ENCODE results near the gene MOB1A. TPM values are rescaled to one million over a fixed set of nuclear protein-coding genes. Genes with fewer than 3 reads are reported as not detected.

Gene MOB1A
- total and polyA plus RNA-seq, 2 experiments from 2014 or later: 36.2 to 111 TPM

- H3K4me2 ChIP-seq: peak overlapping the region; percentile 99; the same call in 1 of the 2 replicates
- H3K4me3 Mint-ChIP-seq: peak overlapping the region; percentile 39; the same call in 1 of the 3 replicates
Observed at GRCh38 chr2:74149570-74150319, 28.9 kb downstream of the MOB1A start.

GRCh38 chr2:74149247-74149525 lies 29.5 kb downstream of the MOB1A start:
- Histone ChIP-seq H3K4me3 (peak overlapping the region; percentile 98), H3K36me3 (ENCODE audit: insufficient read depth) (no peaks in the 10 kb centered on the region)

More at GRCh38 chr2:74149570-74150319, 28.9 kb downstream of the MOB1A start:
- ATAC-seq (no peak), DNase-seq (ENCODE audit: low spot score) (peak; percentile 30)
- no peaks in the 10 kb centered on the region; the same call in 1 of the 2 replicates for H3K36me3 ChIP-seq (ENCODE audit: insufficient read depth)
- TF ChIP-seq CREB1 (CRISPR knock-in tag; IDR thresholded peaks at IDR 0.05; ENCODE audit: low read depth) (no peak), STAT1 (IDR thresholded peaks at IDR 0.05; ENCODE audit: unreplicated experiment) (no peak), ZNF114 (CRISPR knock-in tag; IDR thresholded peaks at IDR 0.05) (no peak), NANOG (IDR thresholded peaks at IDR 0.05; ENCODE audit: borderline replicate concordance) (no peak)
- H2AFZ ChIP-seq: no peak overlapping the region
- H3K79me2 ChIP-seq (replicated peaks; ENCODE audit: insufficient read depth): peaks cover 6% of the 10 kb centered on the region; the same call in 1 of the 2 replicates
- no peaks in the 10 kb centered on the region for H3K9me2 ChIP-seq (ENCODE audit: insufficient read depth)
- H3K4me3 ChIP-seq: 0 out of 2 replicates have a peak overlapping the region, but pooled peaks have one; percentile 98
- Mint-ChIP-seq H3K4me1 (peaks cover 11% of the 10 kb centered on the region), H3K27ac (no peak overlapping the region), H3K27me3 (ENCODE audit: insufficient read depth, low read depth, poor library complexity) (no peaks in the 10 kb centered on the region), H3K9me3 (no peaks in the 10 kb centered on the region), H3K36me3 (ENCODE audit: low read depth) (peaks cover 21% of the 10 kb centered on the region)
- H4K20me1 ChIP-seq (replicated peaks; ENCODE audit: insufficient read depth): no peaks in the 10 kb centered on the region; the same call in 1 of the 2 replicates
- H3K4me1 ChIP-seq (ENCODE audit: insufficient read depth): peaks cover 19% of the 10 kb centered on the region
- no peaks in the 10 kb centered on the region for H3K27me3 ChIP-seq (ENCODE audit: insufficient read depth)
- no peak overlapping the region for H3K27ac ChIP-seq (ENCODE audit: low read depth)
- H3F3A ChIP-seq (replicated peaks; ENCODE audit: low read depth): peaks cover 4% of the 10 kb centered on the region; the same call in 1 of the 2 replicates

More at GRCh38 chr2:74149247-74149525, 29.5 kb downstream of the MOB1A start:
- Histone ChIP-seq H3F3A (replicated peaks; ENCODE audit: low read depth) (peaks cover 4% of the 10 kb centered on the region; the same call in 1 of the 2 replicates), H2AFZ (no peak overlapping the region), H3K79me2 (replicated peaks; ENCODE audit: insufficient read depth) (peaks cover 6% of the 10 kb centered on the region; the same call in 1 of the 2 replicates), H3K9me2 (ENCODE audit: insufficient read depth) (no peaks in the 10 kb centered on the region), H3K4me2 (peak overlapping the region; percentile 99), H3K27ac (ENCODE audit: low read depth) (no peak overlapping the region), H4K20me1 (replicated peaks; ENCODE audit: insufficient read depth) (no peaks in the 10 kb centered on the region; the same call in 1 of the 2 replicates), H3K27me3 (ENCODE audit: insufficient read depth) (no peaks in the 10 kb centered on the region), H3K4me1 (ENCODE audit: insufficient read depth) (peaks cover 19% of the 10 kb centered on the region)
- H3K27ac Mint-ChIP-seq: no peak overlapping the region
- DNase-seq (ENCODE audit: low spot score) (peak; percentile 31), ATAC-seq (peak; percentile 4; the same call in 2 of the 3 replicates)
- H3K4me3 Mint-ChIP-seq: no peak overlapping the region
- no peaks in the 10 kb centered on the region for H3K9me3 Mint-ChIP-seq
- no peaks in the 10 kb centered on the region for H3K27me3 Mint-ChIP-seq (ENCODE audit: insufficient read depth, low read depth, poor library complexity)
- peaks cover 23% of the 10 kb centered on the region for H3K36me3 Mint-ChIP-seq (ENCODE audit: low read depth)
- peaks cover 11% of the 10 kb centered on the region for H3K4me1 Mint-ChIP-seq
- TF ChIP-seq CTCF (conservative IDR thresholded peaks at IDR 0.05; ENCODE audit: low read depth in 2 of 2) (no peak), EZH2 (IDR thresholded peaks at IDR 0.05; ENCODE audit: low read depth, unreplicated experiment) (no peak), ZNF462 (CRISPR knock-in tag; IDR thresholded peaks at IDR 0.05) (no peak), STAT1 (IDR thresholded peaks at IDR 0.05; ENCODE audit: unreplicated experiment) (no peak), CREB1 (CRISPR knock-in tag; IDR thresholded peaks at IDR 0.05; ENCODE audit: low read depth) (no peak), EZH2phosphoT487 (IDR thresholded peaks at IDR 0.05; ENCODE audit: unreplicated experiment) (no peak)

Data from GM23338 (cell line).